HEK293 (cell line): ENCODE results near the gene CARD14.

Experiments
- KLF9 ChIP-seq: fragments of 450-650 bp; formaldehyde crosslinking; IDR thresholded peaks from 2 replicates; pipeline ENCODE4 v1.5.1; 2016; ENCODE audit warnings: missing biosample characterization, missing genetic modification characterization, low read depth
- ZNF155 ChIP-seq: fragments of 450-650 bp; formaldehyde crosslinking; IDR thresholded peaks from 2 replicates; pipeline ENCODE4 v1.5.1; 2016; ENCODE audit warnings: missing biosample characterization, missing genetic modification characterization
- ZNF292 ChIP-seq: fragments of 450-650 bp; formaldehyde crosslinking; IDR thresholded peaks from 2 replicates; pipeline ENCODE4 v1.5.1; 2016; ENCODE audit warnings: low read depth, missing biosample characterization, missing genetic modification characterization, borderline replicate concordance
- ZNF354C ChIP-seq: fragments of 450-650 bp; formaldehyde crosslinking; IDR thresholded peaks from 2 replicates; pipeline ENCODE4 v1.5.1; 2016; ENCODE audit warnings: missing biosample characterization, missing genetic modification characterization, low read depth, borderline replicate concordance
- ZNF394 ChIP-seq: fragments of 450-650 bp; formaldehyde crosslinking; IDR thresholded peaks from 2 replicates; pipeline ENCODE4 v1.5.1; 2016; ENCODE audit warnings: missing biosample characterization, missing genetic modification characterization, mild to moderate bottlenecking, moderate library complexity, borderline replicate concordance
- TF ChIP-seq, protein P1 (sequence below): fragments of 450-650 bp; formaldehyde crosslinking; IDR thresholded peaks from 2 replicates; pipeline ENCODE4 v1.5.1; 2016; ENCODE audit warnings: missing biosample characterization, missing genetic modification characterization

DNA sequence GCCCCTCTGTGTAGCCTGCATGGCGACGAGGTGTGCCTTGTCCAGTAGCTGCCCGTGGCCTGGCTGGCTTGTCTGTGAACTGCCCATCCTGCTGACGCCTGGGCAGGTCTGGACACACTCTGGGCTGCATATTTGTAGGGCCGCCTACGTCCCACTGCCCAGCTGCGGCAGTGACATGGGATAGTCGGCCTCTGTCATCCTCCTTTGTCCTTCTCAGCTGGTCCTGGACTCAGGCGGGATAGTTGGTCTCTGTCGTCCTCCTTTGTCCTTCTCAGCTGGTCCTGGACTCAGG is 14.5 kb downstream of the CARD14 start:
- TF ChIP-seq, protein P1, sequence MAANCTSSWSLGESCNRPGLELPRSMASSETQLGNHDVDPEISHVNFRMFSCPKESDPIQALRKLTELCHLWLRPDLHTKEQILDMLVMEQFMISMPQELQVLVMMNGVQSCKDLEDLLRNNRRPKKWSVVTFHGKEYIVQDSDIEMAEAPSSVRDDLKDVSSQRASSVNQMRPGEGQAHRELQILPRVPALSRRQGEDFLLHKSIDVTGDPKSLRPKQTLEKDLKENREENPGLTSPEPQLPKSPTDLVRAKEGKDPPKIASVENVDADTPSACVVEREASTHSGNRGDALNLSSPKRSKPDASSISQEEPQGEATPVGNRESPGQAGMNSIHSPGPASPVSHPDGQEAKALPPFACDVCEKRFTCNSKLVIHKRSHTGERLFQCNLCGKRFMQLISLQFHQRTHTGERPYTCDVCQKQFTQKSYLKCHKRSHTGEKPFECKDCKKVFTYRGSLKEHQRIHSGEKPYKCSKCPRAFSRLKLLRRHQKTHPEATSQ (tag by site-specific recombination) = no peak
- TF ChIP-seq KLF9 (no peak), ZNF292 (tag by site-specific recombination) (no peak), ZNF394 (tag by site-specific recombination) (no peak), ZNF354C (tag by site-specific recombination) (no peak), ZNF155 (tag by site-specific recombination) (no peak)
